T-helper 2 cell treated with Interferon-gamma antibody and Interleukin-4, amounts not matched to agents 100 ng/mL and 5 ng/mL, for 36 hours (primary cell): ENCODE data around the gene CD6. TPM values are rescaled to one million over a fixed set of nuclear protein-coding genes. Genes with fewer than 3 reads are reported as not detected.
"Not testable (repeated sequence)": the region's sequence is repeated elsewhere in the genome, so short reads cannot be mapped to it uniquely, and the experiment has no call there.

Source experiments
- intact Hi-C: fragments of 100-400 bp; cut with micrococcal nuclease; formaldehyde crosslinking; loops from one replicate; pipeline ENCODE4 v1.15.1; 2023
- total RNA-seq: library from RNA; stranded (reverse); gene quantifications from 2 replicates; pipeline ENCODE4 v1.2.3, GENCODE V29; 2022

Gene CD6
- total RNA-seq, 1 donor from 2014 or later: 336 TPM

GRCh38 chr11:60952742-60953170 is 18.7 kb upstream of the CD6 start:
- intact Hi-C loops: no loop called here

GRCh38 chr11:60953781-60954180 is 17.7 kb upstream of the CD6 start:
- intact Hi-C loops: no loop called here

DNA sequence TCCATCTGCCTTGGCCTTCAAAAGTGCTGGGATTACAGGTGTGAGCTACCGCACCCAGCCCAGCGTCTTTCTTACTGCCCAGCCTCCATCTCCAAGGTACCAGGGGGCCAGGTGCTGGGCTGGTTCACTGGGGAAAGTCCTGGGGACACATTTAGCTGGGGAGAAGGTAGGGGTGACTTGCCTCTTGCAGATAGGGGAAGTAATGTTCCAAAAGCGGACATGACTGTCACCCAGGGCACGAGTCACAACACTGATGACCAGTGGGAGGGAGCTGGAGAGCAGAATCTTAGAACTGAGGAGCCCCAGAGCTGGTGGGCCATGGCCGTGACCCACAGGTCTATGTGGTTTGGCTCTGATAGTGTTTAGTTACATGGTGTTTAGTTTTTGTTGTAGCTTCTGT is 17.1 kb upstream of the CD6 start:
- intact Hi-C loops: no loop called here

DNA sequence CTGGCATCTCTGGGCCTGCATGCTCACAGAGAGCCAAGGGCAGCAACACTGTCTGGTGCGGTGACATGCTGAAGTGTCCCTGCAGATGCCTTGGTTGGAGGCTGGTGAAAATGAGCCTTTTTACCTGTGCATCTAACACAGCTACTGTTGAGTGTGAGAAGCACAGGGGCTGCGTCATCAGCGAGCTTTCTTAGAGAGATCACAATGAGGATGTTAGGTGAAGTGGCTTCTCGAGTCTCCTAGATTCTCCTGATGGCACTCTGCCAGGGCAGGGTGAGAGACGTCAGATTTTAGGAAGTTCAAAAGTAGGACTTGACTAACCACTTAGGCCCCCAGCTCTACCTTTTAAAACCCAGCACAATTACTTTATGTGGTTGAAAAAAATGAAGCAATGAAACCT is 15.9 kb upstream of the CD6 start:
- intact Hi-C loops: no loop called here

- intact Hi-C loops: no loop called here
Observed at GRCh38 chr11:60957188-60957587, 14.3 kb upstream of the CD6 start.

DNA sequence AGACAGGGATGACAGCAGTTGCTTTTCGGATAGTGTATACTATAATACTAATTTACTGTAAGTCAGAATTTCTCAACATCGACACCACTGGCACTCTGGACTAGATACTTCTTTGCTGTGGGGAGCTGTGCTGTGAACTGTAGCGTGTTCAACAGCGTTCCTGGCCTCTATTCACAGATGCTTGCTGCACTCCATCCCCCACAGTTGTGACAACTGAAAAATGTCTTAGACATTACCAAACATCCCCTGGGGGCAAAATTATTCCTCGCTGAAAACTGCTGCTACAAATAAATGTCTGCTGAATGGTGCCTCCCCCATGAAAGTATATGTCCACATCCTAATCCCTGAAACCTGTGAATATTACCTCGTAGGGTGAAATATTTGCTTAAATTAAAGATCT is 12.0 kb upstream of the CD6 start:
- intact Hi-C loops: no loop called here

- intact Hi-C loops: no loop called here
Observed at GRCh38 chr11:60960405-60960804, 11.1 kb upstream of the CD6 start.

DNA sequence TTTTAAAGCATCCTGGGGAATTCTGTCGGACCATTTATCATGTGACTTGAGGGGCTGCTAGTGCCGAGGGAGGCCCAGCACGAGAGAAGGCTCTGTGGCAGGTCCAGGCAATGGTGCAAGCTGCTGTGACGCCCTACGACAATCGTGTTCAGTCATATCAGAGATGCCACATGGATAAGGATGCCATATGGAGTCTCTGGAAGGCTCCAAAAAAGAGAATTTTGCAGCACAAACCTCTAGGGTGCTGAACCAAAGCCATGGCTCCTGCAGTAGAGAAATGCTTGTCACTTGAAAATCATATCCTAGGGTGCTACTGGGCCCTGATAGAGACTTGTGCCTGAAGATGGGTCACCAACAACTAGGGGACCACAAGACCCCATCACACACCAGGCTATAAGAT is 6.7 kb upstream of the CD6 start:
- intact Hi-C loops: no loop called here

- intact Hi-C loops: no loop called here
Observed at GRCh38 chr11:60966890-60967289, 4.6 kb upstream of the CD6 start.

DNA sequence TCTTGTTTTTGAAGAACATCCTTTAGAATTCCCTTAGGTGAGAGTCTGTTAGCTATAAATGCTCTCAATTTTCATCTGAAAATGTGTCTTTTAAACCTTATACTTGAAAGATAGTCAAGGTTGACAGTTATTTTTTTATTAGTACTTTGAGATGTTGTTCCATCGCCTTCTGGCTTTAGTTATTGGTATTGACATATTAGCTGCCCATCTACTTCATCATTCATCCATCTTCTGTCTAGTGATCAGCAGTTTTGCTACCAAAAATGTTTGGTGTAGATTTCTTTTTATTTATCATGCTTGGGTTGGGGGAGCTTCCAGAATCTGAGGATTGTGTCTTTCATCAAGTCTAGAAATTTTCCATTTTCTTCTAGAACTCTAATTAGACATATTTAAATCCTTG is 3.3 kb upstream of the CD6 start:
- intact Hi-C loops: no loop called here

- intact Hi-C loops: loop anchor here (1.0 to 2.0 kb wide), 8 partner anchors 52 to 217 kb away; partner anchors contain the start of genes CD5, PRPF19 and TMEM109
Observed at GRCh38 chr11:60970369-60970774, 1.1 kb upstream of the CD6 start.

DNA sequence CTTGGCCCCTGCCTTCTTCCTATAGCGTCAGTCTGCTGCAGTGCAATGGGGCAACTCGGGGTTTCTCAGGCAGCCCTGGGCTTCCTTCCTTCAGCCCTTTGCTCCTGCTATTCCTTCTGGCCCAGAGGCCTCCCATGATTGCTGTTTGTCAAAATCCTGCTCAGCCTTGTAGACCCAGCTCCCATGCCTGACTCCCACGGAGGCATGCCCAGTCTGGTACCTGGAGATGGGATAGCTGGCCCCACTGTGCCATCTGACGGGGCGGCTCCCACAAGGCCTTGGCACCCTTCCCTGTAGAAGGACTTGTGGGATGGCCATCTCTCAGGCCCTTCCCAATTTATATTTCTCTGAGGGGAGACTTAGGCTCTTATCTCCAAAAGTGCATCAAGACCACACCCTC is 590 bp upstream of the CD6 start:
- intact Hi-C loops: loop anchor here (1.0 to 2.0 kb wide), 10 partner anchors 15 to 216 kb away; partner anchors contain the start of genes CD5, PRPF19 and TMEM109

- intact Hi-C loops: loop anchor here (1.0 kb wide), 1 partner anchor 70 kb away; no protein-coding TSS in a partner anchor
Observed at GRCh38 chr11:60972182-60973030, 926 bp downstream of the CD6 start.

- intact Hi-C loops: no loop called here
Observed at GRCh38 chr11:60973699-60974098, 2.2 kb downstream of the CD6 start.

- intact Hi-C loops: not testable (repeated sequence)
Observed at GRCh38 chr11:60974316-60974715, 2.8 kb downstream of the CD6 start.

GRCh38 chr11:60974726-60975125 is 3.2 kb downstream of the CD6 start:
- intact Hi-C loops: no loop called here

- intact Hi-C loops: no loop called here
Observed at GRCh38 chr11:60977224-60977623, 5.7 kb downstream of the CD6 start.

GRCh38 chr11:60977836-60978235 is 6.4 kb downstream of the CD6 start:
- intact Hi-C loops: loop anchor here (1.0 to 2.0 kb wide), 2 partner anchors 8 to 27 kb away; no protein-coding TSS in a partner anchor

DNA sequence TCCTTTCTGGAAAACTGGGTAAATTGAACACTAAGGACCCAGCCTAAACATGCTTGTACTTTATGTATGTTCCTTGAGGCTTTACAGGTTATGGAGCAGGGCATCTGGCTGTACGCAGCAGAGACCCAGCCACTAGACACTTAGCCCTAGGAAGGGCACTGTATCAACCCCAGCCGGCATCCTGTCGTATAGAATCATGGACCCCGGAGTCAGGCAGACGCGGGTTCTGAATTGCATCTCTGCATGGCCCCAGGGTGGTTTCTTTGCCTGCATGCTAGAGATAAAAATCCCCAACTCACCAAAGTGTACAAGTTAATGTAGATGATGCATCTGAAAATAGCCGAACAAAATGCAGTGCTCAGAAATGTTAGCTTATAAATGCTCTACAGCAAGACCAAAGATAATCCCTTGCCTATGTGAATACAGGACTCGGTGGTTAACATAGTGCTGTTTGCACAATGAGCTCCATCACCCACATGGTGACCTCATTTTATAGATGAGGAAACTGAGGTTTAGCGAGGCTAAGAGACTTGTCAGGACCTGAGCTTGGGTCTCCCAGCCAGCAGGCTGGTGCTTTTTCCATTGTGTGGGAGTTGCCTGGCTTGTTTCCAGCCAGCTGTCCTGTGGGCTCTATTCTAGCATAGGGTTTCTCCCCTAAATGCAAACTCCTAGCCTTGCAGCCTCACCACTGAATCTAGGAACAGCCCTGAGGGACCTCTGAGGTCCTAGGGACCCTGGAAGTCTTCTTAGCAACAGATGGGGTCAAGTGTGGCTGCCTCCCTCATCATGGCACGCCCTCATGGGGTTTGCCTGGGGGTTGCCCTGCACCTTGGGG is 7.3 kb downstream of the CD6 start:
- intact Hi-C loops: loop anchor here (1.0 to 2.0 kb wide), 2 partner anchors 8 to 26 kb away; no protein-coding TSS in a partner anchor

- intact Hi-C loops: no loop called here
Observed at GRCh38 chr11:60981515-60981914, 10.0 kb downstream of the CD6 start.

DNA sequence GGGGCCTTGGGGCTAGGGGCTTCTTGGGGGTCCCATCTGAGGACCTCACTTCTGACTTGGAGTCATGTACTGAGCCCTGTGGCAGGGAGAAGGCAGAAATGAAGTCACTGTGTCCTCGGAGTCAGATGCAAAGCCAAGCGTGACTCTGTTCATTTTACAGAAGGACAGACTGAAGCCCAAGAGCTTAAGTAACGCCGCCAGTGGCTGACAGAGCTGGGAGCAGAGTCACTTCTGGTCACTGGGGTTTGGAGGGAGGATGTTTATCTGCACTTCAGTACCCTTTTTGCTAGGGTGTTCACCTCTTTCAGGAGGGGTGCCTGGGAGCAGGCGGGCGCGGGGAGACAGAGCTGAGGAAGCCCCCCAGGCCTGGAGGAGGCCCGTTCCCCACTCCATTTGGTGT is 10.7 kb downstream of the CD6 start:
- intact Hi-C loops: no loop called here

DNA sequence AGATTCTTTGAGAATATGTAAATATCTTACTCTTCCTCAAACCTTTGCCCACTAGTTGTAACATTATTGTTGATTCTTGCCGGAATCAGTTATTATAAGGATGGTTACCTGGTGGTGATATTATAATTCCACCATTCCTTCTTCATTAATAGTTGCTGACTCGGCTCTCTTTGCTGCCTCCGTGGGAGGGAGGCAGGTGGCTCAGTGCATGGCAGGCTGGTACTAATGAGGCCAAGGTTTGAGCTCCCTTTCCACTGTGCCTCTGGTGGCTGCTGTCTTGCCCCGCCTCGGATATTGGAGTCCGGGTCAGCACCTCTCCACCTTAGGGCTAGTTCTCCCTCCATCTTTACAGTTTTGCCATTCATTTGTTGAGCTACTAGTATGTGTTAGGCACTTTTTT is 12.7 kb downstream of the CD6 start:
- intact Hi-C loops: no loop called here
